H1 (cell line): Measurements from ENCODE around the gene PPP2R2C. TPM values are rescaled to one million over a fixed set of nuclear protein-coding genes. Genes with fewer than 3 reads are reported as not detected.

Source experiments
- CTCF ChIA-PET: fragments of 300-600 bp; sonication (Branson Sonifier 250); formaldehyde crosslinking; loops from one replicate; lab custom pipeline; 2021; ENCODE audit not compliant: partially characterized antibody; lab: Charles Lee
- POLR2A ChIA-PET: fragments of 300-600 bp; sonication (Branson Sonifier 250); formaldehyde crosslinking; loops from one replicate; lab custom pipeline; 2021; ENCODE audit warnings: inconsistent platforms; ENCODE audit not compliant: partially characterized antibody; lab: Charles Lee
- DNase-seq, 2 experiments: peaks; one replicate each; pipeline versions ENCODE4 v3.0.0 to v3.0.0-alpha.2; 2010 to 2022; ENCODE audit warnings: low spot score in 2 of 2, low read depth in 1 of 2, mixed read lengths in 1 of 2
- FAIRE-seq: peaks from 2 replicates; lab custom pipeline; 2011; peaks lifted over from hg19 to GRCh38; lab: Jason Lieb, UNC
- H2AFZ ChIP-seq: 2 replicates; pipeline ENCODE4 v1.8.1; 2012; ENCODE audit warnings: low read length, inconsistent platforms
- H2AK5ac ChIP-seq: 2 replicates; pipeline ENCODE4 v1.6.1; 2013; ENCODE audit warnings: low read depth, low read length
- H2BK120ac ChIP-seq: replicated peaks from 2 replicates; pipeline ENCODE3; 2013; ENCODE audit warnings: low read depth, low read length, inconsistent platforms
- H2BK12ac ChIP-seq: 2 replicates; pipeline ENCODE4 v1.6.1; 2013; ENCODE audit warnings: low read depth, low read length
- H2BK15ac ChIP-seq: 2 replicates; pipeline ENCODE4 v1.6.1; 2013; ENCODE audit warnings: low read length
- H2BK20ac ChIP-seq: 2 replicates; pipeline ENCODE4 v1.6.1; 2013; ENCODE audit warnings: low read length
- H2BK5ac ChIP-seq: 2 replicates; pipeline ENCODE4 v1.6.1; 2013; ENCODE audit warnings: low read depth, low read length
- H3K14ac ChIP-seq: 2 replicates; pipeline ENCODE4 v1.6.1; 2013; ENCODE audit warnings: inconsistent platforms; ENCODE audit not compliant: insufficient read length
- H3K18ac ChIP-seq: 2 replicates; pipeline ENCODE4 v1.6.1; 2013; ENCODE audit warnings: low read length; ENCODE audit errors: extremely low read depth
- H3K23ac ChIP-seq: 2 replicates; pipeline ENCODE4 v1.6.1; 2013; ENCODE audit warnings: inconsistent platforms; ENCODE audit not compliant: insufficient read length
- H3K23me2 ChIP-seq: 2 replicates; pipeline ENCODE4 v1.6.1; 2013; ENCODE audit warnings: low read depth, low read length
- H3K27ac ChIP-seq: 2 replicates; pipeline ENCODE4 v1.6.1; 2011; ENCODE audit warnings: low read depth, low read length, inconsistent platforms
- H3K27me3 ChIP-seq, 4 experiments: replicated peaks in 1 of 4; 1 replicate in 1 of 4; 2 replicates in 3 of 4; pipeline versions ENCODE4 v1.6.1 to v1.8.1; 2011 to 2013; ENCODE audit warnings: low read length in 3 of 4, mild to moderate bottlenecking in 3 of 4, inconsistent platforms in 2 of 4, mixed read lengths in 2 of 4, moderate library complexity in 1 of 4; ENCODE audit not compliant: control insufficient read depth in 3 of 4, insufficient read depth in 3 of 4; ENCODE audit errors: extremely low read depth in 1 of 4
- H3K36me3 ChIP-seq, 4 experiments: 2 replicates each; pipeline versions ENCODE4 v1.6.1 to v1.8.1; 2011 to 2013; ENCODE audit warnings: mild to moderate bottlenecking in 4 of 4, low read length in 3 of 4, moderate library complexity in 2 of 4, control low read depth in 1 of 4, inconsistent platforms in 1 of 4; ENCODE audit not compliant: insufficient read depth in 4 of 4, control insufficient read depth in 2 of 4
- H3K4ac ChIP-seq: replicated peaks from 2 replicates; pipeline ENCODE3; 2013; ENCODE audit warnings: low read length, low read depth, mixed read lengths, inconsistent platforms; ENCODE audit not compliant: insufficient read length
- H3K4me1 ChIP-seq, 4 experiments: replicated peaks in 1 of 4; 1 replicate in 1 of 4; 2 replicates in 3 of 4; pipeline versions ENCODE4 v1.6.1 to v1.8.1; 2011 to 2013; ENCODE audit warnings: low read length in 3 of 4, inconsistent platforms in 2 of 4, mixed read lengths in 1 of 4; ENCODE audit not compliant: insufficient read depth in 4 of 4, control insufficient read depth in 3 of 4
- H3K4me2 ChIP-seq, 2 experiments: 2 replicates each; pipeline versions ENCODE4 v1.6.1 to v1.8.1; 2011 to 2013; ENCODE audit warnings: low read depth in 2 of 2, low read length in 2 of 2, control low read depth in 1 of 2, inconsistent platforms in 1 of 2, mild to moderate bottlenecking in 1 of 2; ENCODE audit not compliant: insufficient read depth in 1 of 2
- H3K4me3 ChIP-seq, 4 experiments: fragments of 200-600, 300-600 bp in 1 of 4; sonication (generic), shearing (Covaris generic), sonication (Bioruptor Twin) in 1 of 4; 2 replicates each; pipeline versions ENCODE4 v1.5.1 to v1.8.1; 2011 to 2016; ENCODE audit warnings: low read length in 4 of 4, low read depth in 3 of 4, control low read depth in 2 of 4, inconsistent platforms in 2 of 4, mild to moderate bottlenecking in 2 of 4, mixed read lengths in 1 of 4, moderate library complexity in 1 of 4; ENCODE audit not compliant: insufficient read depth in 2 of 4; ENCODE audit errors: extremely low read depth in 1 of 4
- H3K56ac ChIP-seq: replicated peaks from 2 replicates; pipeline ENCODE3; 2013; ENCODE audit warnings: low read depth, mild to moderate bottlenecking, mixed read lengths, low read length, inconsistent platforms; ENCODE audit not compliant: insufficient read length
- H3K79me1 ChIP-seq: 2 replicates; pipeline ENCODE4 v1.6.1; 2013; ENCODE audit warnings: low read depth, low read length, control low read depth
- H3K79me2 ChIP-seq, 2 experiments: 2 replicates each; pipeline versions ENCODE4 v1.6.1 to v1.8.1; 2012 to 2013; ENCODE audit warnings: low read length in 2 of 2, mild to moderate bottlenecking in 2 of 2, inconsistent platforms in 1 of 2; ENCODE audit not compliant: insufficient read depth in 2 of 2, control insufficient read depth in 1 of 2
- H3K9ac ChIP-seq, 4 experiments: replicated peaks in 1 of 4; 1 replicate in 1 of 4; 2 replicates in 3 of 4; pipeline versions ENCODE4 v1.6.1 to v1.8.1; 2011 to 2013; ENCODE audit warnings: low read depth in 3 of 4, low read length in 3 of 4, control low read depth in 2 of 4, mild to moderate bottlenecking in 2 of 4, moderate library complexity in 2 of 4, inconsistent platforms in 1 of 4; ENCODE audit errors: extremely low read depth in 1 of 4
- H3K9me3 ChIP-seq, 2 experiments: 2 replicates each; pipeline versions ENCODE4 v1.6.1 to v1.8.1; 2012 to 2013; ENCODE audit warnings: mild to moderate bottlenecking in 2 of 2, moderate library complexity in 2 of 2, control low read depth in 1 of 2, inconsistent platforms in 1 of 2, low read depth in 1 of 2, low read length in 1 of 2, mixed read lengths in 1 of 2; ENCODE audit not compliant: insufficient read depth in 2 of 2
- H4K20me1 ChIP-seq, 2 experiments: replicated peaks in 1 of 2; 2 replicates each; pipeline versions ENCODE3 to v1.8.1; 2011 to 2013; ENCODE audit warnings: inconsistent platforms in 2 of 2, low read length in 2 of 2, mild to moderate bottlenecking in 1 of 2; ENCODE audit not compliant: insufficient read depth in 2 of 2, control insufficient read depth in 1 of 2
- H4K5ac ChIP-seq: 2 replicates; pipeline ENCODE4 v1.6.1; 2013; ENCODE audit warnings: low read length, low read depth, mixed read lengths, inconsistent platforms; ENCODE audit not compliant: insufficient read length
- H4K8ac ChIP-seq: 2 replicates; pipeline ENCODE4 v1.8.0; 2013; ENCODE audit warnings: mild to moderate bottlenecking, moderate library complexity, low read length, inconsistent platforms; ENCODE audit not compliant: insufficient read depth; ENCODE audit errors: extremely low read depth
- H4K91ac ChIP-seq: replicated peaks from 2 replicates; pipeline ENCODE3; 2013; ENCODE audit warnings: low read length, mixed read lengths, inconsistent platforms; ENCODE audit not compliant: insufficient read length
- BCL11A ChIP-seq, 2 experiments: IDR thresholded peaks; one replicate each; pipeline ENCODE4 v1.6.1; 2011; ENCODE audit warnings: low read depth in 2 of 2, low read length in 2 of 2, mild to moderate bottlenecking in 2 of 2
- CHD1 ChIP-seq: IDR thresholded peaks from 2 replicates; pipeline ENCODE4 v1.6.1; 2012; ENCODE audit warnings: low read depth, low read length, improper control_type of control experiment
- CHD2 ChIP-seq: IDR thresholded peaks from 2 replicates; pipeline ENCODE4 v1.6.1; 2012; ENCODE audit warnings: low read length, improper control_type of control experiment
- SP2 ChIP-seq: IDR thresholded peaks from 2 replicates; pipeline ENCODE4 v1.6.1; 2012; ENCODE audit warnings: mild to moderate bottlenecking, low read length, inconsistent platforms
- WGBS, 2 experiments: shearing (Covaris generic) in 1 of 2; methylation state at CpG; one replicate each; pipeline versions ENCODE4 v1.1.6 to v1.1.7; 2013 to 2015; ENCODE audit warnings: low lambda C conversion rate in 2 of 2, mixed read lengths in 2 of 2, inconsistent platforms in 1 of 2, low coverage in 1 of 2, missing lambda C conversion rate in 1 of 2; ENCODE audit not compliant: insufficient replicate concordance in 2 of 2, insufficient coverage in 1 of 2, insufficient read length in 1 of 2; ENCODE audit errors: extremely low coverage in 1 of 2, missing lambda C conversion rate in 1 of 2; 5-methylcytosine and 5-hydroxymethylcytosine counted together
- polyA plus RNA-seq, 7 experiments: library from polyadenylated mRNA; depleted of rRNA in 3 of 7; stranded (reverse) in 5 of 7; unstranded in 2 of 7; fragments of >200 nt in 5 of 7; fragments of 200-250 nt in 2 of 7; gene quantifications; 1 replicate in 5 of 7; 2 replicates in 1 of 7; 4 replicates in 1 of 7; pipeline versions ENCODE4 v1.2.1 to v1.2.3, GENCODE V29; 2011 to 2013; ENCODE audit warnings: missing spikeins in 2 of 7, mixed read lengths in 2 of 7
- total RNA-seq: library from RNA; stranded (reverse); fragmentation: NEBNext Ultra II Directional; extraction: Animal tissue kit (Norgen Biotek cat#: 25700); gene quantifications from 2 replicates; pipeline ENCODE4 v1.2.1, GENCODE V29; 2021
- TF ChIP-seq, protein P1 (sequence below): IDR thresholded peaks from 2 replicates; pipeline ENCODE4 v1.6.1; 2011; ENCODE audit warnings: low read depth, mild to moderate bottlenecking, low read length; ENCODE audit not compliant: insufficient read depth
- TF ChIP-seq, protein P2 (sequence below): IDR thresholded peaks from 2 replicates; pipeline ENCODE4 v1.6.1; 2011; ENCODE audit warnings: low read length, improper control_type of control experiment

Gene PPP2R2C
- total and polyA plus RNA-seq, 2 of the 8 experiments (the other 6 are each of a cell fraction or from before 2014, with no cell fraction given), result 6.4 TPM

DNA sequence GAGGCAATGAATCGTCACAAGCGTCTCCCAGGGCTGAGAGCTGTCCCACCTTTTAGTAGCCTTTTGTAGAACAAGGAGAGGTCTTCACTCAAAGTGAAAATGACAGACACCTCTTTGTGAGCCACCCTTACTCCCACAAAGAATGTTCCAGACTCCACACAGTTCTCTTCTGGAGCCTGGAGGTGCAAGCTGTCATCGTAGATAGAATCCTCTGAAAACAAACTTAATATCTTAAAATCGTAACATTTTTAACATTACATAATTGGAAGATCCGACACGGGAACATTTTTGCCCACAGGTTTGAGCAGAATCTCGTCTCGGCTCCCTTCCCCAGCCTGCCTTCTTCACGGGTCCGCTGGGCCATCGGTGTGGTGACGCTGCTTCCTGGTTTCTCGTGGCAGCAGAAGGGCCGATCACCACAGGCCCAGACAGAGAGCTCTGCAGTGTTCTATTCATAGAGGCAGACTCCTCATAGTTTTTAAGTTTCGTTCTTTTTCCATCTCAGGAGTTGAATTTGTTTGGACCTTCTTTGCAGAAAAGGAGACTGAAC, 175.1 kb downstream of the PPP2R2C start:
- H3K36me3 ChIP-seq, result peaks cover 0 to 24% (median 18%) of the 10 kb centered on the region in 4 experiments; a peak in 6 of 8 replicates
- no peaks in the 10 kb centered on the region for H3K79me2 ChIP-seq
- H2BK120ac ChIP-seq, result no peak overlapping the region
- TF ChIP-seq, protein P1, sequence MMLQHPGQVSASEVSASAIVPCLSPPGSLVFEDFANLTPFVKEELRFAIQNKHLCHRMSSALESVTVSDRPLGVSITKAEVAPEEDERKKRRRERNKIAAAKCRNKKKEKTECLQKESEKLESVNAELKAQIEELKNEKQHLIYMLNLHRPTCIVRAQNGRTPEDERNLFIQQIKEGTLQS, result no peak
- TF ChIP-seq, protein P2, sequence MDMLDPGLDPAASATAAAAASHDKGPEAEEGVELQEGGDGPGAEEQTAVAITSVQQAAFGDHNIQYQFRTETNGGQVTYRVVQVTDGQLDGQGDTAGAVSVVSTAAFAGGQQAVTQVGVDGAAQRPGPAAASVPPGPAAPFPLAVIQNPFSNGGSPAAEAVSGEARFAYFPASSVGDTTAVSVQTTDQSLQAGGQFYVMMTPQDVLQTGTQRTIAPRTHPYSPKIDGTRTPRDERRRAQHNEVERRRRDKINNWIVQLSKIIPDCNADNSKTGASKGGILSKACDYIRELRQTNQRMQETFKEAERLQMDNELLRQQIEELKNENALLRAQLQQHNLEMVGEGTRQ, result no peak
- TF ChIP-seq BCL11A (IDR thresholded peaks at IDR 0.05; ENCODE audit: low read depth in 2 of 2, low read length in 2 of 2) (no peak), CHD1 (no peak), CHD2 (no peak), SP2 (no peak)
- H3K4me1 ChIP-seq, result no peaks in the 10 kb centered on the region
- ChIA-PET CTCF (interaction anchor here (0.9 to 4.8 kb wide), 6 partner anchors 13 to 47 kb away, joined by 3 to 26 read pairs (median 4); no protein-coding TSS in a partner anchor), POLR2A (interaction anchor here (1.2 kb wide), 1 partner anchor 17 kb away, joined by 4 read pairs; no protein-coding TSS in a partner anchor)
- H3K18ac ChIP-seq, result no peak overlapping the region
- H4K91ac ChIP-seq, result no peak overlapping the region
- H3K27me3 ChIP-seq, result no peaks in the 10 kb centered on the region
- H3K14ac ChIP-seq, result no peak overlapping the region
- 86% methylated on average over 15 of the region's 15 CpGs; no CpG with 5 or more reads in 1 of the 2 experiments for WGBS, 2 experiments
- no peak overlapping the region for H3K4me2 ChIP-seq
- no peak overlapping the region for H3K9ac ChIP-seq
- H3K4ac ChIP-seq, result no peak overlapping the region
- peaks cover 0 to 9% of the 10 kb centered on the region in 2 experiments for H4K20me1 ChIP-seq
- H3K4me3 ChIP-seq, result no peak overlapping the region
- 0 out of 2 replicates have a peak, but pooled peaks cover 3% of the 10 kb centered on the region for H3K79me1 ChIP-seq
- H3K56ac ChIP-seq, result no peak overlapping the region
- no peak for DNase-seq
- no peak overlapping the region for H4K8ac ChIP-seq
- no peak overlapping the region for H2BK20ac ChIP-seq
- no peak overlapping the region for H2AFZ ChIP-seq
- H3K23ac ChIP-seq, result no peak overlapping the region
- peaks cover 5% of the 10 kb centered on the region; the same call in 1 of the 2 replicates for H3K23me2 ChIP-seq
- H3K27ac ChIP-seq, result no peak overlapping the region
- no peak overlapping the region for H2AK5ac ChIP-seq
- H2BK15ac ChIP-seq, result no peak overlapping the region
- H3K9me3 ChIP-seq, result no peaks in the 10 kb centered on the region
- H2BK12ac ChIP-seq, result no peak overlapping the region
- H2BK5ac ChIP-seq, result no peak overlapping the region
- no peak for FAIRE-seq
- no peak overlapping the region for H4K5ac ChIP-seq
